Measurements from ENCODE around the gene STX5.

STX5 gene

GRCh38 chr11:62796281-62796680 is 35.6 kb downstream of the STX5 start:
- DNase-seq (ENCODE audit: low read depth), result no peak
- no peak overlapping the region for H3K4me3 ChIP-seq (ENCODE audit: low read length)
- no peak for TF ChIP-seq CTCF (conservative IDR thresholded peaks at IDR 0.05; ENCODE audit: low read depth, low read length)

- TF ChIP-seq CTCF (conservative IDR thresholded peaks at IDR 0.05; ENCODE audit: low read depth, low read length), result no peak
- no peak for DNase-seq (ENCODE audit: low read depth)
- H3K4me3 ChIP-seq (ENCODE audit: low read length), result no peak overlapping the region
Measured at GRCh38 chr11:62794201-62794775, 37.6 kb downstream of the STX5 start.

GRCh38 chr11:62792202-62792575 is 39.7 kb downstream of the STX5 start:
- peak overlapping the region; percentile 25 for H3K4me3 ChIP-seq (ENCODE audit: low read length)
- no peak for TF ChIP-seq CTCF (conservative IDR thresholded peaks at IDR 0.05; ENCODE audit: low read depth, low read length)
- no peak for DNase-seq (ENCODE audit: low read depth)

GRCh38 chr11:62791501-62792201 is 40.2 kb downstream of the STX5 start, which contains the start of gene TMEM223:
TSS of gene TMEM223 (minus strand) at chr11:62792006. CDS start at chr11:62791994, 12 bp downstream.
- no peak for TF ChIP-seq CTCF (conservative IDR thresholded peaks at IDR 0.05; ENCODE audit: low read depth, low read length)
- DNase-seq (ENCODE audit: low read depth), result peak; percentile 25
- peak within 1 kb of the TSS; percentile 90 for H3K4me3 ChIP-seq (ENCODE audit: low read length)

GRCh38 chr11:62789576-62789975 is 42.3 kb downstream of the STX5 start:
- TF ChIP-seq CTCF (conservative IDR thresholded peaks at IDR 0.05; ENCODE audit: low read depth, low read length), result no peak
- no peak overlapping the region for H3K4me3 ChIP-seq (ENCODE audit: low read length)
- DNase-seq (ENCODE audit: low read depth), result no peak

- TF ChIP-seq CTCF (conservative IDR thresholded peaks at IDR 0.05; ENCODE audit: low read depth, low read length), result no peak
- no peak for DNase-seq (ENCODE audit: low read depth)
- H3K4me3 ChIP-seq (ENCODE audit: low read length), result no peak overlapping the region
Measured at GRCh38 chr11:62788991-62789390, 42.9 kb downstream of the STX5 start.
